HCT116 (cell line): ENCODE results near the gene ZNF791. TPM values are rescaled to one million over a fixed set of nuclear protein-coding genes. Genes with fewer than 3 reads are reported as not detected.
A peak's percentile ranks its signal among the peaks of the same experiment; 100 is the strongest.

Source experiments
- ATAC-seq: fragments of 200-7000 bp; cut with Tn5 transposase; 2 replicates; pipeline ENCODE4 v1.9.1; 2020; ENCODE audit warnings: mild to moderate bottlenecking, moderate library complexity
- BruUV-seq: library from RNA; stranded (reverse); fragments of 400-500 nt; replicated peaks from 2 replicates; lab custom pipeline; 2021; lab: Mats Ljungman, UMichigan
- CTCF ChIA-PET: fragments of 300-600 bp; sonication (Branson Sonifier 250); formaldehyde crosslinking; loops from one replicate; lab custom pipeline; 2021; ENCODE audit warnings: antibody characterized with exemption; lab: Charles Lee
- POLR2A ChIA-PET: fragments of 300-600, 350-600 bp; sonication (Branson Sonifier 250); formaldehyde crosslinking; loops from one replicate; lab custom pipeline; 2021; ENCODE audit warnings: antibody characterized with exemption; lab: Charles Lee
- RAD21 ChIA-PET, 2 experiments: fragments of 300-600 bp; sonication (Branson Sonifier 250); formaldehyde crosslinking; loops; one replicate each; lab custom pipeline; 2023; ENCODE audit warnings: low total read pairs in 2 of 2; ENCODE audit not compliant: uncharacterized antibody in 2 of 2, unreplicated experiment in 2 of 2, low non-redundant PET in 1 of 2; lab: Charles Lee
- DNase-seq: peaks from one replicate; pipeline ENCODE4 v3.0.0-alpha.2; 2010; ENCODE audit warnings: low read depth, low spot score
- H2AFZ ChIP-seq: fragments of 200-600 bp; shearing (Covaris generic), sonication (generic); 2 replicates; pipeline ENCODE4 v1.6.1; 2017; ENCODE audit warnings: low read depth, mixed run types, mixed read lengths, antibody characterized with exemption, low read length; ENCODE audit not compliant: poor library complexity, severe bottlenecking
- H3K27ac ChIP-seq: 2 replicates; pipeline ENCODE4 v1.5.1; 2012; ENCODE audit warnings: low read depth, low read length
- H3K27me3 ChIP-seq: fragments of 200-600 bp; sonication (generic); 2 replicates; pipeline ENCODE4 v1.6.1; 2016; ENCODE audit warnings: mixed run types, low read length, mixed read lengths; ENCODE audit not compliant: insufficient read depth
- H3K36me3 ChIP-seq, 2 experiments: fragments of 200-500 bp in 1 of 2; fragments of 200-600 bp in 1 of 2; sonication (Bioruptor generic) in 1 of 2; sonication (generic) in 1 of 2; 2 replicates each; pipeline versions ENCODE4 v1.5.1 to v1.6.1; 2014 to 2016; ENCODE audit warnings: low read length in 2 of 2, inconsistent platforms in 1 of 2, mixed read lengths in 1 of 2, mixed run types in 1 of 2; ENCODE audit not compliant: insufficient read depth in 2 of 2, control insufficient read depth in 1 of 2
- H3K4me1 ChIP-seq, 2 experiments: fragments of 200-600 bp in 1 of 2; sonication (generic) in 1 of 2; 2 replicates each; pipeline versions ENCODE4 v1.5.1 to v1.6.1; 2012 to 2017; ENCODE audit warnings: low read length in 2 of 2, inconsistent platforms in 1 of 2, mild to moderate bottlenecking in 1 of 2, mixed read lengths in 1 of 2, mixed run types in 1 of 2, moderate library complexity in 1 of 2; ENCODE audit not compliant: insufficient read depth in 2 of 2, control insufficient read depth in 1 of 2
- H3K4me2 ChIP-seq: fragments of 200-600 bp; sonication (generic); 2 replicates; pipeline ENCODE4 v1.6.1; 2017; ENCODE audit warnings: mixed run types, low read length, mixed read lengths
- H3K4me3 ChIP-seq, 2 experiments: fragments of 200-600 bp in 1 of 2; sonication (generic) in 1 of 2; replicated peaks in 1 of 2; 2 replicates each; pipeline ENCODE4 v1.5.1; 2011 to 2016; ENCODE audit warnings: low read length in 2 of 2, control low read depth in 1 of 2, low read depth in 1 of 2, mild to moderate bottlenecking in 1 of 2, mixed read lengths in 1 of 2, mixed run types in 1 of 2
- H3K79me2 ChIP-seq: fragments of 200-600 bp; sonication (generic); 2 replicates; pipeline ENCODE4 v1.6.1; 2017; ENCODE audit warnings: mild to moderate bottlenecking, mixed run types, low read length, moderate library complexity, mixed read lengths; ENCODE audit not compliant: insufficient read depth
- H3K9ac ChIP-seq: fragments of 200-600 bp; sonication (generic); 2 replicates; pipeline ENCODE4 v1.6.1; 2016; ENCODE audit warnings: low read length, mixed read lengths
- H3K9me2 ChIP-seq: fragments of 200-600 bp; sonication (generic), shearing (Covaris generic); 2 replicates; pipeline ENCODE4 v1.6.1; 2017; ENCODE audit warnings: mixed run types, mild to moderate bottlenecking, moderate library complexity; ENCODE audit not compliant: insufficient read depth
- H3K9me3 ChIP-seq, 2 experiments: fragments of 200-500 bp in 1 of 2; fragments of 200-600 bp in 1 of 2; sonication (Bioruptor generic) in 1 of 2; sonication (generic) in 1 of 2; 2 replicates each; pipeline ENCODE4 v1.6.1; 2014 to 2017; ENCODE audit warnings: low read length in 2 of 2, mixed read lengths in 2 of 2, inconsistent platforms in 1 of 2, low read depth in 1 of 2, mild to moderate bottlenecking in 1 of 2, mixed run types in 1 of 2, moderate library complexity in 1 of 2; ENCODE audit not compliant: control insufficient read depth in 1 of 2, insufficient read depth in 1 of 2
- H4K20me1 ChIP-seq: fragments of 200-600 bp; sonication (generic), shearing (Covaris generic); 2 replicates; pipeline ENCODE4 v1.6.1; 2017; ENCODE audit warnings: mixed run types, mild to moderate bottlenecking, moderate library complexity; ENCODE audit not compliant: insufficient read depth
- ELF1 ChIP-seq: IDR thresholded peaks from 2 replicates; pipeline ENCODE4 v1.6.1; 2012; ENCODE audit warnings: low read depth, borderline replicate concordance
- RAD21 ChIP-seq: IDR thresholded peaks from 2 replicates; pipeline ENCODE4 v1.6.1; 2012; ENCODE audit warnings: low read depth, mild to moderate bottlenecking
- SP1 ChIP-seq: IDR thresholded peaks from 2 replicates; pipeline ENCODE4 v1.6.1; 2012; ENCODE audit warnings: low read depth
- SRF ChIP-seq: IDR thresholded peaks from 2 replicates; pipeline ENCODE4 v1.6.1; 2012; ENCODE audit warnings: low read depth
- intact Hi-C: fragments of 100-400 bp; cut with micrococcal nuclease; formaldehyde crosslinking; loops from 2 replicates; pipeline ENCODE4 v1.10.0; 2022
- total RNA-seq: library from RNA; stranded (reverse); gene quantifications from one replicate; pipeline ENCODE4 v1.2.1, GENCODE V29; 2021; ENCODE audit not compliant: unreplicated experiment
- TF ChIP-seq, protein P1 (sequence below): IDR thresholded peaks from 2 replicates; pipeline ENCODE4 v1.6.1; 2011; ENCODE audit warnings: mild to moderate bottlenecking, low read length, moderate library complexity; ENCODE audit not compliant: insufficient replicate concordance; ENCODE audit errors: extremely low read depth
- TF ChIP-seq, protein P2 (sequence below), 3 experiments: fragments of 200-600 bp in 1 of 3; sonication (generic) in 1 of 3; IDR thresholded peaks in 2 of 3; conservative IDR thresholded peaks in 1 of 3; 2 replicates each; pipeline ENCODE4 v1.5.1; 2012 to 2017; ENCODE audit warnings: low read depth in 2 of 3, low read length in 2 of 3, antibody characterized with exemption in 1 of 3, borderline replicate concordance in 1 of 3, control low read depth in 1 of 3, mild to moderate bottlenecking in 1 of 3, mixed read lengths in 1 of 3, mixed run types in 1 of 3, moderate library complexity in 1 of 3; ENCODE audit not compliant: insufficient read depth in 1 of 3
- TF ChIP-seq, protein P3 (sequence below): IDR thresholded peaks from 2 replicates; pipeline ENCODE4 v1.6.1; 2012

The ZNF791 gene
- total RNA-seq, 1 experiment from 2014 or later = 21.2 TPM

DNA sequence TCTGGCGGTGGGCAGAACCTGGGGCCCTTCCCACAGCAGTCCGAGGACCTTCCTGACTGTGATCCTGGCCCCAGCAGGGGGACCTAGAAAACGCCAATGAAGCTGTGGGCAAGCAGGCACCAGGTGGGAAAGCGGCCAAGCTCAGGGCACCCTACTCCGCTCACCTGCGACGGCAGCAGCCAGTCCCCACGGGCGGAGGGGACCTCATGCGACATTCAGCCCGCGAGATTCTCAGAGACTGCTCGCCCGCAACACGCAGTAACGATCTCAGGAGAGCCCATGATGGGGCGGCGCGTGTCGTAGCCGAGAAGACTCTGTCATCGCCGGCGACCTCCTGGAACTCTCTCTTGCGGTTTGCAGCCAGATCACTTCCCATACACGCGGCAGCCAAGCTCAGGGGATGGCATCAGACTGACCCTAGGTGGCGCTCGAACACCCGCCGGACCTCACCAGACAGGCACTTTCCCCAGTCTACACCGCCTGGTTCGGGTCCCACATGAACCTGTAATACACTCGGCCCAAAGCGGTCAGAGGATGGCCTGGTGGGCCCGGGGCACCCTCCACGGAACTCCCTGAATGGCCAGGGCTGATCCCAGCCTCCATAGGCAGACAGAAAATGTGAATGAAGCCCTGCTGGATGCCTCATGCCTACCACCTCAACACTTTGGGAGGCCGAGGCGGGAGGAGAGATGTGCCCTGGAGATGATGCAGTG lies 29.3 kb downstream of the ZNF791 start:
- H3K79me2 ChIP-seq = no peaks in the 10 kb centered on the region
- TF ChIP-seq SRF = no peak
- TF ChIP-seq RAD21 = peak; percentile 38
- TF ChIP-seq, protein P1, sequence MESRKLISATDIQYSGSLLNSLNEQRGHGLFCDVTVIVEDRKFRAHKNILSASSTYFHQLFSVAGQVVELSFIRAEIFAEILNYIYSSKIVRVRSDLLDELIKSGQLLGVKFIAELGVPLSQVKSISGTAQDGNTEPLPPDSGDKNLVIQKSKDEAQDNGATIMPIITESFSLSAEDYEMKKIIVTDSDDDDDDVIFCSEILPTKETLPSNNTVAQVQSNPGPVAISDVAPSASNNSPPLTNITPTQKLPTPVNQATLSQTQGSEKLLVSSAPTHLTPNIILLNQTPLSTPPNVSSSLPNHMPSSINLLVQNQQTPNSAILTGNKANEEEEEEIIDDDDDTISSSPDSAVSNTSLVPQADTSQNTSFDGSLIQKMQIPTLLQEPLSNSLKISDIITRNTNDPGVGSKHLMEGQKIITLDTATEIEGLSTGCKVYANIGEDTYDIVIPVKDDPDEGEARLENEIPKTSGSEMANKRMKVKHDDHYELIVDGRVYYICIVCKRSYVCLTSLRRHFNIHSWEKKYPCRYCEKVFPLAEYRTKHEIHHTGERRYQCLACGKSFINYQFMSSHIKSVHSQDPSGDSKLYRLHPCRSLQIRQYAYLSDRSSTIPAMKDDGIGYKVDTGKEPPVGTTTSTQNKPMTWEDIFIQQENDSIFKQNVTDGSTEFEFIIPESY = no peak
- TF ChIP-seq, protein P2, sequence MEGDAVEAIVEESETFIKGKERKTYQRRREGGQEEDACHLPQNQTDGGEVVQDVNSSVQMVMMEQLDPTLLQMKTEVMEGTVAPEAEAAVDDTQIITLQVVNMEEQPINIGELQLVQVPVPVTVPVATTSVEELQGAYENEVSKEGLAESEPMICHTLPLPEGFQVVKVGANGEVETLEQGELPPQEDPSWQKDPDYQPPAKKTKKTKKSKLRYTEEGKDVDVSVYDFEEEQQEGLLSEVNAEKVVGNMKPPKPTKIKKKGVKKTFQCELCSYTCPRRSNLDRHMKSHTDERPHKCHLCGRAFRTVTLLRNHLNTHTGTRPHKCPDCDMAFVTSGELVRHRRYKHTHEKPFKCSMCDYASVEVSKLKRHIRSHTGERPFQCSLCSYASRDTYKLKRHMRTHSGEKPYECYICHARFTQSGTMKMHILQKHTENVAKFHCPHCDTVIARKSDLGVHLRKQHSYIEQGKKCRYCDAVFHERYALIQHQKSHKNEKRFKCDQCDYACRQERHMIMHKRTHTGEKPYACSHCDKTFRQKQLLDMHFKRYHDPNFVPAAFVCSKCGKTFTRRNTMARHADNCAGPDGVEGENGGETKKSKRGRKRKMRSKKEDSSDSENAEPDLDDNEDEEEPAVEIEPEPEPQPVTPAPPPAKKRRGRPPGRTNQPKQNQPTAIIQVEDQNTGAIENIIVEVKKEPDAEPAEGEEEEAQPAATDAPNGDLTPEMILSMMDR (IDR thresholded peaks at IDR 0.05 in 2 of 3, conservative IDR thresholded peaks at IDR 0.05 in 1 of 3; ENCODE audit: borderline replicate concordance in 1 of 3, insufficient read depth in 1 of 3, low read depth in 2 of 3, low read length in 2 of 3) = peak in 2 of 3 experiments; percentile 52 to 57; a peak in 4 of 6 replicates
- TF ChIP-seq ELF1 = no peak
- no peak for TF ChIP-seq SP1
- TF ChIP-seq, protein P3, sequence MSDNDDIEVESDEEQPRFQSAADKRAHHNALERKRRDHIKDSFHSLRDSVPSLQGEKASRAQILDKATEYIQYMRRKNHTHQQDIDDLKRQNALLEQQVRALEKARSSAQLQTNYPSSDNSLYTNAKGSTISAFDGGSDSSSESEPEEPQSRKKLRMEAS = no peak
- ATAC-seq = peak; percentile 91
- BruUV-seq = no TSS peak
- H3K27me3 ChIP-seq = no peaks in the 10 kb centered on the region
- H3K4me1 ChIP-seq = no peaks in the 10 kb centered on the region
- RAD21 ChIA-PET = no interaction called here
- H3K27ac ChIP-seq = no peak overlapping the region
- H4K20me1 ChIP-seq = no peaks in the 10 kb centered on the region
- no peaks in the 10 kb centered on the region for H3K9me2 ChIP-seq
- no peak overlapping the region for H3K9ac ChIP-seq
- peak; percentile 16 for DNase-seq
- intact Hi-C loops = no loop called here
- H3K9me3 ChIP-seq = peaks cover 0 to 4% of the 10 kb centered on the region in 2 experiments; a peak in 1 of 4 replicates
- H3K36me3 ChIP-seq = no peaks in the 10 kb centered on the region
- CTCF ChIA-PET = interaction anchor here (0.6 to 0.7 kb wide), 2 partner anchors 41 to 1359 kb away, joined by 3 to 4 read pairs; partner anchors contain the start of gene DHPS
- POLR2A ChIA-PET = no interaction called here
- no peak overlapping the region for H2AFZ ChIP-seq
- no peak overlapping the region for H3K4me3 ChIP-seq
- no peak overlapping the region for H3K4me2 ChIP-seq
